HepG2 (cell line): ENCODE results near the gene MYCBP2. TPM values are rescaled to one million over a fixed set of nuclear protein-coding genes. Genes with fewer than 3 reads are reported as not detected.

Source experiments
- BHLHE40 ChIP-seq: IDR thresholded peaks from 2 replicates; pipeline ENCODE4 v1.6.1; 2011; ENCODE audit warnings: low read length, improper control_type of control experiment
- CENPX ChIP-seq: sonication (generic); formaldehyde crosslinking; IDR thresholded peaks from 2 replicates; pipeline ENCODE4 v1.9.0; 2021; ENCODE audit warnings: mild to moderate bottlenecking, missing genetic modification reagents, moderate library complexity
- ISX ChIP-seq: sonication (generic); formaldehyde crosslinking; conservative IDR thresholded peaks from 2 replicates; pipeline ENCODE4 v1.5.0; 2020; ENCODE audit warnings: missing genetic modification reagents
- SRY ChIP-seq: sonication (generic); formaldehyde crosslinking; IDR thresholded peaks from 2 replicates; pipeline ENCODE4 v1.8.0; 2022; ENCODE audit warnings: mild to moderate bottlenecking, missing genetic modification reagents
- TAF15 ChIP-seq: fragments of 200-400 bp; formaldehyde crosslinking; IDR thresholded peaks from one replicate; pipeline ENCODE4 v1.6.1; 2018; ENCODE audit warnings: mild to moderate bottlenecking, low read depth, low read length; ENCODE audit not compliant: poor library complexity, severe bottlenecking
- ZNF432 ChIP-seq: sonication (generic); formaldehyde crosslinking; IDR thresholded peaks from 2 replicates; pipeline ENCODE4 v1.5.0; 2020; ENCODE audit warnings: missing genetic modification reagents, mild to moderate bottlenecking, borderline replicate concordance
- ZNF501 ChIP-seq: sonication (generic); formaldehyde crosslinking; IDR thresholded peaks from 2 replicates; pipeline ENCODE4 v1.5.1; 2020; ENCODE audit warnings: mild to moderate bottlenecking, moderate library complexity, missing genetic modification reagents
- polyA plus RNA-seq, 8 experiments: library from polyadenylated mRNA; depleted of rRNA in 3 of 8; stranded (reverse) in 7 of 8; unstranded in 1 of 8; fragments of >200 nt; fragmentation: Illumina TruSeq in 4 of 8; extraction: Trizol in 4 of 8; gene quantifications; 2 replicates each; pipeline versions ENCODE4 v1.2.1 to v1.2.3, GENCODE V29; 2011 to 2016; ENCODE audit warnings: low read depth in 4 of 8, missing spikeins in 1 of 8, mixed read lengths in 1 of 8; ENCODE audit not compliant: insufficient read depth in 1 of 8
- total RNA-seq, 5 experiments: library from RNA; depleted of rRNA; stranded (reverse); fragments of >200 nt; fragmentation: Illumina TruSeq; extraction: Trizol; gene quantifications; 2 replicates each; pipeline ENCODE4 v1.2.3, GENCODE V29; 2016; ENCODE audit warnings: low read depth in 1 of 5
- TF ChIP-seq, protein P1 (sequence below): sonication (generic); formaldehyde crosslinking; IDR thresholded peaks from 2 replicates; pipeline ENCODE4 v1.9.0; 2021; ENCODE audit warnings: missing genetic modification reagents, mild to moderate bottlenecking, borderline replicate concordance
- TF ChIP-seq, protein P2 (sequence below): sonication (generic); formaldehyde crosslinking; IDR thresholded peaks from 2 replicates; pipeline ENCODE4 v1.4.0; 2020; ENCODE audit warnings: low read depth, missing genetic modification reagents
- TF ChIP-seq, protein P3 (sequence below), 2 experiments: fragments of 450-650 bp in 1 of 2; sonication (generic) in 1 of 2; formaldehyde crosslinking in 1 of 2; IDR thresholded peaks; 2 replicates each; pipeline versions ENCODE4 v1.6.1 to v1.8.0; 2016 to 2022; ENCODE audit warnings: antibody characterized with exemption in 1 of 2, mild to moderate bottlenecking in 1 of 2, missing genetic modification reagents in 1 of 2
- TF ChIP-seq, protein P4 (sequence below): sonication (generic); formaldehyde crosslinking; IDR thresholded peaks from 2 replicates; pipeline ENCODE4 v1.9.0; 2022; ENCODE audit warnings: missing genetic modification reagents, mild to moderate bottlenecking, borderline replicate concordance

Gene MYCBP2
- total and polyA plus RNA-seq, 2 of the 13 experiments (the other 11 are each of a cell fraction or from before 2014, with no cell fraction given): 16.3 to 35.3 TPM

DNA sequence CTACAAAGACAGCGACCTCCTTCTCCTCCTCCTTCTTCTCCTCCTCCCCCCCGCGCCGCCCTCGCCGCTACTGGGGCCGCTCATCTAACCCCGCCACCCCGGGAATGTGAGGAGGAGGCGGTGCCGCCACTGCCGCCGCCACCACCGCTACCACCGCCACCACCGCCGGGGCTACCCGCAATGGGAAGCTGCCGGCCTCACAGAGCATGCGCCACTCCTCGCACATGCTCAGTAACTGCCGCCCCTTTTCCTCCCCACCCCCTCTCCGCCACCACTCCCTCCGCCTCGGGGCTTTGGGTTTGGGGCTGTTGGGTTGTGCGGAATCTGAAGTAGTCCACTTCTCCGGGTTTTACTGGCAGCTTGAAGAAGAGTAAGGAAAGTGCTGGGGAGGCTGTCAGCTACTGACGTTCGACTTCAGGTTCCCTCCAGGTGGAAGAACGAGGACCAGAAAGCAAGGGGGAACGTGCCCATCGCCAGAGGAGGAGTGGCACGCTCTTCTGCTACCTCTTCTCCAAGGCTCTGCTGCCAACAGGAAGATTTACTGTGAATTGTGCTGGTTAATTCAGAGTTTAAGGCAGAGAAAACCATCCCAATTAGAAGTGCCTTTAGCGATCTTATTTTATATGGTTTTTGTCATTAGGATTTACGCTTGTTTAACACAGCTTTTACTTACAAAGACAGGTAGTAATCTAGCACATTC lies at the start of gene MYCBP2 (continued):
- TF ChIP-seq, protein P1, sequence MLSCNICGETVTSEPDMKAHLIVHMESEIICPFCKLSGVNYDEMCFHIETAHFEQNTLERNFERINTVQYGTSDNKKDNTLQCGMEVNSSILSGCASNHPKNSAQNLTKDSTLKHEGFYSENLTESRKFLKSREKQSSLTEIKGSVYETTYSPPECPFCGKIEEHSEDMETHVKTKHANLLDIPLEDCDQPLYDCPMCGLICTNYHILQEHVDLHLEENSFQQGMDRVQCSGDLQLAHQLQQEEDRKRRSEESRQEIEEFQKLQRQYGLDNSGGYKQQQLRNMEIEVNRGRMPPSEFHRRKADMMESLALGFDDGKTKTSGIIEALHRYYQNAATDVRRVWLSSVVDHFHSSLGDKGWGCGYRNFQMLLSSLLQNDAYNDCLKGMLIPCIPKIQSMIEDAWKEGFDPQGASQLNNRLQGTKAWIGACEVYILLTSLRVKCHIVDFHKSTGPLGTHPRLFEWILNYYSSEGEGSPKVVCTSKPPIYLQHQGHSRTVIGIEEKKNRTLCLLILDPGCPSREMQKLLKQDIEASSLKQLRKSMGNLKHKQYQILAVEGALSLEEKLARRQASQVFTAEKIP (CRISPR knock-in tag): no peak
- TF ChIP-seq SRY (CRISPR knock-in tag) (no peak), BHLHE40 (peak; percentile 34; the same call in 1 of the 2 replicates), CENPX (CRISPR knock-in tag) (no peak), ZNF501 (CRISPR knock-in tag) (peak; percentile 75), TAF15 (no peak), ZNF432 (CRISPR knock-in tag) (no peak), ISX (CRISPR knock-in tag) (no peak)
- TF ChIP-seq, protein P2, sequence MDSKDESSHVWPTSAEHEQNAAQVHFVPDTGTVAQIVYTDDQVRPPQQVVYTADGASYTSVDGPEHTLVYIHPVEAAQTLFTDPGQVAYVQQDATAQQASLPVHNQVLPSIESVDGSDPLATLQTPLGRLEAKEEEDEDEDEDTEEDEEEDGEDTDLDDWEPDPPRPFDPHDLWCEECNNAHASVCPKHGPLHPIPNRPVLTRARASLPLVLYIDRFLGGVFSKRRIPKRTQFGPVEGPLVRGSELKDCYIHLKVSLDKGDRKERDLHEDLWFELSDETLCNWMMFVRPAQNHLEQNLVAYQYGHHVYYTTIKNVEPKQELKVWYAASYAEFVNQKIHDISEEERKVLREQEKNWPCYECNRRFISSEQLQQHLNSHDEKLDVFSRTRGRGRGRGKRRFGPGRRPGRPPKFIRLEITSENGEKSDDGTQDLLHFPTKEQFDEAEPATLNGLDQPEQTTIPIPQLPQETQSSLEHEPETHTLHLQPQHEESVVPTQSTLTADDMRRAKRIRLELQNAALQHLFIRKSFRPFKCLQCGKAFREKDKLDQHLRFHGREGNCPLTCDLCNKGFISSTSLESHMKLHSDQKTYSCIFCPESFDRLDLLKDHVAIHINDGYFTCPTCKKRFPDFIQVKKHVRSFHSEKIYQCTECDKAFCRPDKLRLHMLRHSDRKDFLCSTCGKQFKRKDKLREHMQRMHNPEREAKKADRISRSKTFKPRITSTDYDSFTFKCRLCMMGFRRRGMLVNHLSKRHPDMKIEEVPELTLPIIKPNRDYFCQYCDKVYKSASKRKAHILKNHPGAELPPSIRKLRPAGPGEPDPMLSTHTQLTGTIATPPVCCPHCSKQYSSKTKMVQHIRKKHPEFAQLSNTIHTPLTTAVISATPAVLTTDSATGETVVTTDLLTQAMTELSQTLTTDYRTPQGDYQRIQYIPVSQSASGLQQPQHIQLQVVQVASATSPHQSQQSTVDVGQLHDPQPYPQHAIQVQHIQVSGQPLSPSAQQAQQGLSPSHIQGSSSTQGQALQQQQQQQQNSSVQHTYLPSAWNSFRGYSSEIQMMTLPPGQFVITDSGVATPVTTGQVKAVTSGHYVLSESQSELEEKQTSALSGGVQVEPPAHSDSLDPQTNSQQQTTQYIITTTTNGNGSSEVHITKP (CRISPR knock-in tag): peak; percentile 80
- TF ChIP-seq, protein P3, sequence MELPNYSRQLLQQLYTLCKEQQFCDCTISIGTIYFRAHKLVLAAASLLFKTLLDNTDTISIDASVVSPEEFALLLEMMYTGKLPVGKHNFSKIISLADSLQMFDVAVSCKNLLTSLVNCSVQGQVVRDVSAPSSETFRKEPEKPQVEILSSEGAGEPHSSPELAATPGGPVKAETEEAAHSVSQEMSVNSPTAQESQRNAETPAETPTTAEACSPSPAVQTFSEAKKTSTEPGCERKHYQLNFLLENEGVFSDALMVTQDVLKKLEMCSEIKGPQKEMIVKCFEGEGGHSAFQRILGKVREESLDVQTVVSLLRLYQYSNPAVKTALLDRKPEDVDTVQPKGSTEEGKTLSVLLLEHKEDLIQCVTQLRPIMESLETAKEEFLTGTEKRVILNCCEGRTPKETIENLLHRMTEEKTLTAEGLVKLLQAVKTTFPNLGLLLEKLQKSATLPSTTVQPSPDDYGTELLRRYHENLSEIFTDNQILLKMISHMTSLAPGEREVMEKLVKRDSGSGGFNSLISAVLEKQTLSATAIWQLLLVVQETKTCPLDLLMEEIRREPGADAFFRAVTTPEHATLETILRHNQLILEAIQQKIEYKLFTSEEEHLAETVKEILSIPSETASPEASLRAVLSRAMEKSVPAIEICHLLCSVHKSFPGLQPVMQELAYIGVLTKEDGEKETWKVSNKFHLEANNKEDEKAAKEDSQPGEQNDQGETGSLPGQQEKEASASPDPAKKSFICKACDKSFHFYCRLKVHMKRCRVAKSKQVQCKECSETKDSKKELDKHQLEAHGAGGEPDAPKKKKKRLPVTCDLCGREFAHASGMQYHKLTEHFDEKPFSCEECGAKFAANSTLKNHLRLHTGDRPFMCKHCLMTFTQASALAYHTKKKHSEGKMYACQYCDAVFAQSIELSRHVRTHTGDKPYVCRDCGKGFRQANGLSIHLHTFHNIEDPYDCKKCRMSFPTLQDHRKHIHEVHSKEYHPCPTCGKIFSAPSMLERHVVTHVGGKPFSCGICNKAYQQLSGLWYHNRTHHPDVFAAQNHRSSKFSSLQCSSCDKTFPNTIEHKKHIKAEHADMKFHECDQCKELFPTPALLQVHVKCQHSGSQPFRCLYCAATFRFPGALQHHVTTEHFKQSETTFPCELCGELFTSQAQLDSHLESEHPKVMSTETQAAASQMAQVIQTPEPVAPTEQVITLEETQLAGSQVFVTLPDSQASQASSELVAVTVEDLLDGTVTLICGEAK (IDR thresholded peaks at IDR 0.05): no peak
- TF ChIP-seq, protein P3 (CRISPR knock-in tag; IDR thresholded peaks at IDR 0.05): no peak
- TF ChIP-seq, protein P4, sequence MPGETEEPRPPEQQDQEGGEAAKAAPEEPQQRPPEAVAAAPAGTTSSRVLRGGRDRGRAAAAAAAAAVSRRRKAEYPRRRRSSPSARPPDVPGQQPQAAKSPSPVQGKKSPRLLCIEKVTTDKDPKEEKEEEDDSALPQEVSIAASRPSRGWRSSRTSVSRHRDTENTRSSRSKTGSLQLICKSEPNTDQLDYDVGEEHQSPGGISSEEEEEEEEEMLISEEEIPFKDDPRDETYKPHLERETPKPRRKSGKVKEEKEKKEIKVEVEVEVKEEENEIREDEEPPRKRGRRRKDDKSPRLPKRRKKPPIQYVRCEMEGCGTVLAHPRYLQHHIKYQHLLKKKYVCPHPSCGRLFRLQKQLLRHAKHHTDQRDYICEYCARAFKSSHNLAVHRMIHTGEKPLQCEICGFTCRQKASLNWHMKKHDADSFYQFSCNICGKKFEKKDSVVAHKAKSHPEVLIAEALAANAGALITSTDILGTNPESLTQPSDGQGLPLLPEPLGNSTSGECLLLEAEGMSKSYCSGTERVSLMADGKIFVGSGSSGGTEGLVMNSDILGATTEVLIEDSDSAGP (CRISPR knock-in tag): peak; percentile 41; the same call in 1 of the 2 replicates
